ENCODE results near the gene CCDC97. TPM values are rescaled to one million over a fixed set of nuclear protein-coding genes. Genes with fewer than 3 reads are reported as not detected.
"Not testable (repeated sequence)": the region's sequence is repeated elsewhere in the genome, so short reads cannot be mapped to it uniquely, and the experiment has no call there.

CCDC97 gene
- total RNA-seq, 1 experiment from 2014 or later = 9.1 TPM

DNA sequence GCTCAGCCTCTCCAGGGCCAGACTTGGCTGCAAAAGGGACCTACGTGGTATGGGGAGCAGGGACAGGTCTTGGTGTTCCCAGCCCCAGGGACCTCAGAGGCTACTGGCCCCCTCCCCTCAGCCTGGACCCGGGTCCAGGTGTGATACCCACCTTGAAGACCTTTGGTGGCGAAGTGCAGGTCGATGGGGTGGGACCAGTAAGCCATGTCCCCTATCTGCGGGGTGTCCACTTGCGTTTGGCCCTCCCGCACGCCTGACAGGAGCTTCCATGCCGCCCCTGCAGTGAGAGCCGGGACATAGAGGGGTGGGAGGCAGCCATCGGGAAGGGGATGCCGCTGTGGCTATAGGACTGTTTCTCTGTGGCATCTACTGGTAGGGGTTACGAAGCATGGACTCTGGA is 47.8 kb downstream of the CCDC97 start:
- no peak for DNase-seq (ENCODE audit: extremely low read depth, low read depth)

DNA sequence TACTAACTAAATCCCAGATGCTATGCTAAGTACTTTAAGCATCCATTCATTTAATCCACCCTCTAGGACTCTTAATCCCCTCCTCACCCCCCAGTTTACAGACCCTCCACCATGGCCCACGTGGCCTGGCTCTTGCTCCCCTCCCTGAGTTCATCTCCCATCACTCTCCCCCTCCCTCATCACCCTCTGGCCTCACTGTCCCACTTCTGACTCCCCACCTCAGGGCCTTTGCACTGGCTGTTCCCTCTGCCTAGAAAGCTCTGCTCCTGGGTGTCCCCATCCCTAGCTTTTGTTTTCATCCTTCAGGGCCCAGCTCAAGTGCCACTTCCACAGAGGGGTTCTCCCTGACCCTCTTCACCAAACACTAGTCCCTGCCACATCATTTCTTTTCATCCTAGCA is 49.8 kb downstream of the CCDC97 start:
- DNase-seq (ENCODE audit: extremely low read depth, low read depth) = no peak

DNA sequence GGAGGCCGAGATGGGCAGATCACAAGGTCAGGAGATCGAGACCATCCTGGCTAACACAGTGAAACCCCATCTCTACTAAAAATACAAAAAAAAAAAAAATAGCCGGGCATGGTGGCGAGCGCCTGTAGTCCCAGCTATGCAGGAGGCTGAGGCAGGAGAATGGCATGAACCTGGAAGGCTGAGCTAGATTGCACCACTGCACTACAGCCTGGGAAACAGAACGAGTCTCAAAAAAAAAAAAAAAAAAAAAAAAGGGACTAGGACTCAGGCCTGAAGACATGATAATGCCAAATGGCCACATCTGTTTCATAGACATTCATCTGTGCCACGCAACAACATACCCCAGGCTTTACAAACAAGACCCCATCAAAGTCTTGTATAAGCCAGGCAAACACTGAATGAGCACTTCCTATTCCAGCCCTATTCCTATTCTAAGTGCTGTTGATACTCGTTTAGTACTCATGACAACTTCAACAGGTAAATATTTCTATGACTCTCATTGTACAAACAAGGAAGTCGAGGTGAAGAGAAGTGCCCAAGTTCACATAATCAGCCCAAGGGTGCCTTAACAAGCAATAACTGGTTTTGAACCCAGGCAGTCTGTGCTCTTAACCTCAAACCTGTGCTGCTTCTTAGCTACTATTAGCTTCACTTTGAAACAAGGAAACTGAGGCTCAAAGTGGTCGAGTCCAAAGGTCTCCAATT is 52.3 kb downstream of the CCDC97 start:
- DNase-seq (ENCODE audit: extremely low read depth, low read depth) = no peak

DNA sequence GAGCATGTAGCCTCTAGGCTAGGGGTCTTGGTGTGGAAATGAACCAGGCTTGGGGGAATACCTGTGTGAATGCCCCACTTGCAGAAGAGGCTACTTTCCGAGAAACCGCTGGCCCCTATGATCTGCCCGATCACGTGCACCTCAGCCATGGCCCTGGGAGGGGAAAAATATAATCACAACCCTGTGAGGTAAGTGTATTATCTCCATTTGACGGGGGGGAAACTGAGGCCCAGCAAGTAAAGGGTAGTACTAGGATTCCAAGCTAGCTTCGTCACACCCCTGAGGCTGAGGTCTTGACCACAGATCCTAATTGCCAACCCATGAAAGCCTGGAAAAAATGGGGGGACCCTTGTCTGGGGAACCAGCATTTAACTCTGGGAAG is 53.4 kb downstream of the CCDC97 start:
- no peak for DNase-seq (ENCODE audit: extremely low read depth, low read depth)

GRCh38 chr19:41363753-41364523 is 54.0 kb downstream of the CCDC97 start, which contains the start of gene B9D2:
B9D2 (minus strand) TSS chr19:41364149; CDS start chr19:41363519, 630 bp downstream.
- peak; percentile 96 for DNase-seq (ENCODE audit: extremely low read depth, low read depth)

GRCh38 chr19:41364524-41365391 is 54.8 kb downstream of the CCDC97 start:
- DNase-seq (ENCODE audit: extremely low read depth, low read depth) = no peak

GRCh38 chr19:41366089-41366488 is 56.1 kb downstream of the CCDC97 start:
- no peak for DNase-seq (ENCODE audit: extremely low read depth, low read depth)

GRCh38 chr19:41367848-41368301 is 57.9 kb downstream of the CCDC97 start:
- no peak for DNase-seq (ENCODE audit: extremely low read depth, low read depth)

DNA sequence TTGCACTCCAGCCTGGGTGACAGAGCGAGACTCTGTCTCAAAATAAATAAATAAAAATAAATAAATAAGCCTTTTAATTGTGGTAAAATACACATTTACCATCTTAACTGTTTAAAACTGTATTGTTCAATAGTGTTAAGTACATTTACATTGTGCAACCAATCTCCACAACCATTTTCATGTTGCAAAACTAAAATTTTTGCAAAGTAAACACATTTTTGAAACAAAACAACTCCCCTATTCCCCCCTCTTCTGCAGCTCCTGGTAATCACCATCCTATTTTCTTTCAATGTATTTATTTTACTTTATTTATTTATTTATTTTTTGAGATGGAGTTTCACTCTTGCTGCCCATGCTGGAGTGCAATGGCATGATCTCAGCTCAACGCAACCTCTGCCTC is 59.8 kb downstream of the CCDC97 start:
- DNase-seq (ENCODE audit: extremely low read depth, low read depth) = no peak

DNA sequence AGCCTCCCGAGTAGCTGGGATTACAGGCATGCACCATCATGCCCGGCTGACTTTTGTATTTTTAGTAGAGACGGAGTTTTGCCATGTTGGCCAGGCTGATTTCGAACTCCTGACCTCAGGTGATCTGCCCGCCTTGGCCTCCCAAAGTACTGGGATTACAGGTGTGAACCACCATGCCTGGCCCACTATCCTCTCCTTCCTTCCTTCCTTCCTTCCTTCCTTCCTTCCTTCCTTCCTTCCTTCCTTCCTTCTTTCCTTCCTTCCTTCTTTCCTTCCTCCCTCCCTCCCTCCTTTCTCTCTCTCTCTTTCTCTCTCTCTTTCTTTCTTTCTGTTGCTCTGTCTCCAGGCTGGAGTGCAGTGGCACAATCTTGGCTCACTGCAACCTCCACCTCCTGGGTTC is 61.1 kb downstream of the CCDC97 start:
- not testable (repeated sequence) for DNase-seq (ENCODE audit: extremely low read depth, low read depth)

GRCh38 chr19:41371541-41371940 is 61.6 kb downstream of the CCDC97 start:
- no peak for DNase-seq (ENCODE audit: extremely low read depth, low read depth)

DNA sequence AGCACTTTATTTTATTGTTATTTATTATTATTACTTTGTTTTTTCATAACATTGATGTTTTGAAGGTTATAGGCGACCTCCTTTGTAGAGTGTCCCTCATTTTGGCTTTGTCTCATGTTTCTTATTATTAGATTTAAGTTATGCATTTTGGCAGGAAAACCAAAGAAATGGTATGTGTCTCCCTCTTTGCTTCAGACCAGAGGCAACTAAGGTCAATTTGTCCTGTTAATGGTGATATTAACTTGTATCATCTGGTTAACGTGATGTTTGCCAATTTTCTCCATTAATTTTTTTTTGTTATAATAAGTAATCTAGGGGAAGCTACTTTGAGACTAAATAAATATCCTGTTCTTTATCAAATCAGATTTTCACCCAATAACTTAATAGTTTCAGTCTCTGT is 62.5 kb downstream of the CCDC97 start:
- DNase-seq (ENCODE audit: extremely low read depth, low read depth) = no peak

- DNase-seq (ENCODE audit: extremely low read depth, low read depth) = no peak
These were observed 64.0 kb downstream of the CCDC97 start for GRCh38 chr19:41373993-41374392.

Small RNAs within 50 kb of the gene (small RNA-seq; reads per million reads assigned to genes)
- gene RN7SL34P = 0 to 0.02 reads per million in 2 experiments

Other genes with a start within 250 kb of the CCDC97 start
- gene CYP2A13, start 221.7 kb upstream of the CCDC97 start, total RNA-seq (2014; rRNA removed; shearing (Covaris generic)) = not detected in 2 replicates
- gene CYP2F1, start 195.7 kb upstream of the CCDC97 start, total RNA-seq (2014; rRNA removed; shearing (Covaris generic)) = not detected in 2 replicates
- 0.22 TPM in 1 of 2 replicates, not detected in the other for gene CYP2S1, start 117.0 kb upstream of the CCDC97 start, total RNA-seq (2014; rRNA removed; shearing (Covaris generic))
- 27.7 and 29.8 TPM in 2 replicates for gene AXL, start 90.9 kb upstream of the CCDC97 start, total RNA-seq (2014; rRNA removed; shearing (Covaris generic))
- gene HNRNPUL1, start 45.8 kb upstream of the CCDC97 start, total RNA-seq (2014; rRNA removed; shearing (Covaris generic)) = 80.3 and 89.5 TPM in 2 replicates
- gene TGFB1, start 43.8 kb downstream of the CCDC97 start, total RNA-seq (2014; rRNA removed; shearing (Covaris generic)) = 4.8 and 9.4 TPM in 2 replicates
- gene B9D2, start 54.0 kb downstream of the CCDC97 start, total RNA-seq (2014; rRNA removed; shearing (Covaris generic)) = 3.1 and 3.9 TPM in 2 replicates
- 1.8 and 1.9 TPM in 2 replicates for gene TMEM91, start 66.4 kb downstream of the CCDC97 start, total RNA-seq (2014; rRNA removed; shearing (Covaris generic))
- 16.5 and 23.5 TPM in 2 replicates for gene EXOSC5, start 87.2 kb downstream of the CCDC97 start, total RNA-seq (2014; rRNA removed; shearing (Covaris generic))
- gene BCKDHA, start 87.6 kb downstream of the CCDC97 start, total RNA-seq (2014; rRNA removed; shearing (Covaris generic)) = 32.5 and 33.6 TPM in 2 replicates
- not detected in 2 replicates for gene B3GNT8, start 117.2 kb downstream of the CCDC97 start, total RNA-seq (2014; rRNA removed; shearing (Covaris generic))
- gene DMAC2, start 129.7 kb downstream of the CCDC97 start, total RNA-seq (2014; rRNA removed; shearing (Covaris generic)) = 27.5 and 30.9 TPM in 2 replicates
- gene ERICH4, start 133.0 kb downstream of the CCDC97 start, total RNA-seq (2014; rRNA removed; shearing (Covaris generic)) = not detected in 2 replicates

Measured in NCI-H460 (cell line).